ENCODE results near the gene AGK. TPM values are rescaled to one million over a fixed set of nuclear protein-coding genes. Genes with fewer than 3 reads are reported as not detected.
"Not testable (repeated sequence)": the region's sequence is repeated elsewhere in the genome, so short reads cannot be mapped to it uniquely, and the experiment has no call there.

AGK gene
- total RNA-seq, 1 donor from 2014 or later: 32.7 TPM

DNA sequence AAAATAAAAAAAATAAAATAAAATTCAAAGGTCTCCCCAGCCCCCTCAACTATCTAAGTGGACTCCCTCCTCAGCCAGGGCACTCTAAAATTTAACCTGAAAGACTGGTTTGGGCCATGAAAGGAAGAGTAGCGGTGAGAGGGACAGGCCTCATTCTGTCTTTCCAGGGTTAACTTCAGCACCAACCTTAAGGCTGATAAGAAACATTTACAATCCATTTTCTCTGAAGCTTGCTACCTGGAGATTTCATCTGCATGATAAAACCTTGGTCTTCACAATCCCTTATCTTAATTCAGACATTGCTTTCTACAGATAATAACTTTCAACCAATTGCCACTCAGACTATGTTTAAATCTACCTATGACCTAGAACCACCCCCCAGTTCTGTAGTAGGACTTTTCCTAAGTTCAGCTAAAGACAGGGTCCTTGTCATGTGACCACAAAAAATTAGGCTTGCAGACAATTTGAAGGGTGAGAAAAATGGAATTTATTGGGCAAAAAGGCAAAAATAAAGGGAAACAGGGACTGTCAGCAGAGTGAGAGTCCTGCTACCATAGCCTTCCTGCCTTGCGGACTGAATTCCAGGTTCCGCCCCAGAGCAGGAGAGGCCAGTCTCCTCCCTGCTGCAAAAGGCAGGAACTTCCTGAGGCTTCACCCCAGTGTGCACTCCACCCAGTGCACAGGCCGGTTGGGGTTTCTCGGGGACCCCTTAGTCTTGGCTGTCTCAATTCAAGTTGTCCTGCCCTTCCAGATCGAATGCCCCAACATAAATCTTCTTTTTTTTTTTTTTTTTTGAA, 26.0 kb downstream of the AGK start:
- DNase-seq (ENCODE audit: low spot score): no peak
- intact Hi-C loops (cut with DNase I): no loop called here

DNA sequence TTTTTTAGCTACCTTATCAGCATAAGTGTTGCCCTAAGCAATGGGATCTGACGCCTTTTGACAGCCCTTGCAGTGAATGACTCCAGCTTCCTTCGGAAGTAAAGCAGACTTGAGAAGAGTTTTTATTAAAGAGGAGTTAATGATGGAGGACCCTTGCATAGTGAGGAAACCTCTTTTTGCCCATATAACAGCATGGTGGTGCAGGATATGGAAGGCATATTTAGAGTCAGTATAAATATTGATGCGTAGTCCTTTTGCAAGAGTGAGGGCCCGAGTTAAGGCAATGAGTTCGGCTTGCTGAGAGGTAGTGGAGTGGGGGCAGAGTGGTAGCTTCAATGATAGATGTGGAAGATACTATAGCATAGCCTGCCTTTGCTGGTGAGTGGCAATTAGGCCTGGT, 28.7 kb downstream of the AGK start:
- intact Hi-C loops (cut with DNase I); DNase-seq (ENCODE audit: low spot score): not testable (repeated sequence)

DNA sequence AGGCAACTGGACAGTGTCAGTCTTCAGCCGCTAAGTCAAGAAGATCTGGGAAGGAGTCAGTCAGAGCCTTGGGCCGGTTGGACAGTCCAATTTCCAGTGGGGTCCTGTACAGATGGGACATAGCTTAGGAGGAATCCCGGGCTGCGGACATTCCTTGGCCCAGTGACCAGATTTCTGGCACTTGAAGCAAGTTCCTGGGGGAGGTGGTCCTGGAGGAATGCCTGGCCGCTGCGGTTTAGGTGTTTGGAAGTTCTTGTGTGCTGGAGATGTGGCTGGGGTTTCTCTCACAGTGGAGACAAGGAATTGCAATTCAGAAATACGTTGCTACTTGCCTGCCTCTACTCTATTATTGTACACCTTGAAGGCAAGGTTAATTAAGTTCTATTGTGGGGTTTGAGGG, 30.9 kb downstream of the AGK start:
- intact Hi-C loops (cut with DNase I); DNase-seq (ENCODE audit: low spot score): not testable (repeated sequence)

DNA sequence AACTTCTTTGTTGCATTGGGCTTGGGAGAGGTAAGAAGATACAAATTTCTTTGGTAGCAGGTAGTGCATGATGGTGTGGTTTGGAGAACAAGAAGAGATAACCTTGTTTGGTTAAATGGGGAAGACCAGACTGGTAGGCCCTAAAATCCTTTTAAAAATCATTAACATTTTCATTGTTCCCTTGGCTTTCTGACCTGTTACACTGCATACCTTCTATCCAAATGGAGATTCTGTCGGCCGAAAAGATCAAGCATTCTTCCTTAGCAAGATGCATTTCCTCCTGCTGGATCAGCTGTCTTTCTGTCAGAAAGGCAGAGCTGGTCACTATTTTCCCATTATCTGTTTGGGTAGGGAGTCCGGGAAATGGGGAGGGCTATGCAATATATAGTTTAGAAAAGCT, 33.7 kb downstream of the AGK start:
- intact Hi-C loops (cut with DNase I): no loop called here
- DNase-seq (ENCODE audit: low spot score): no peak

DNA sequence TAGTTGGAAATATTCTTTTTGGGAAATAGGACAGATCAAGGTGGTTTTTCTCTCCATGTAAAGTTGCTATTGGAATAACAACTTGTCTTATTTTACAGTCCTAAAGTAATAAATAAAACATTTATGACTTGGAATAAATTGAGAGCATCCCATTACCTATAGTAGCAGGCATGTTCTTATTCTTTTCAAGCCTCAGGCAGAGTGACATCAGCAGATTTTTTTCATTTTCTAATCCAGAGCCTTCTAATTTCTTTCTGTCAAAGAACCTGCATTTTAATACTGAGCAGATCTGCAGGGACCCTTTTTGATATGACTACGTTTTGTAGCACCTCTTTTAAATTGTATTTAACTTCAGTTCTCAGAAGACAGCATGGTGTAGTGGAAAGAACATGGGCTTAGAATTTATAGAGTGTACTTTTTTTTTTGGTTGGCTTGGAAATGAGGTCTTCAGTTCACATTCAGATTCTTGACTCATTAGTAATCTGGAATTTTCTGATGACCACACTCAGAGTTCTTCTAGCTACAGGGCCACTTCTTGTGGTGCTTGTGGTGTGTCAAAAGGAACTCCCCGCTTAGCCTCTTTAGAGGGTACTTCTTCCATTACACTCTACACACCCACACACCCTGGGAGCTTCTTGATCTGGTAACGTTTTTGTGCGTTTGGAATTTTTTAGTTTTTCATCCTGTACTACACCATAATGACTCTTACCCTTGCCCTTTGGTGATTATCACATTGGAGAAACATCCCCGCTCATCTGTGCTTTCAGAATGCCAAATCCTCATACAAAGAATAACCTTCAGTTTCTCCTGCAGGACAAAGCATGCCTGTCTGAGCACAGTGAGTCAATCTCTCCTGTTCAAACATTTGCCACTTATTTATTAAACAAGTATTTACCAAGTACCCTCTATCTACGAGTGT, 34.6 kb downstream of the AGK start:
- intact Hi-C loops (cut with DNase I): no loop called here
- no peak for DNase-seq (ENCODE audit: low spot score)

DNA sequence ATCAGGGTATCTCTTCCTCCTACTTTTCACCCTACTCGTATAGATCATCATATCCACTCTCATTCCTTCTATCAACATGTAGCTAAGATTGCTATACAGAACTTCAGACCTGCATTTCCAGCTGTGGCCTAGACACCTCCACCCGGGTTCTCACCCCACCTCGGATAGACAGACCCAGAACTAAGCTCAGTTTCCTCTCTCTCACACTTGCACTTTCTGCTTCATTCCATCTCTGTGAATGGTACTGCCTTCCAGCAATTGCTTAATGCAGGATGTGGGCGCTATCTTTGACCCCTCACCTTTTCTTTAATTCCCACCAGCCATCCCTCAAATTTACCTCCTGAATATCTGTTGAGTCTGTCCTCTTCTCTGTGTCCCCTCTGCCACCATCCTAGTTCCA, 35.7 kb downstream of the AGK start:
- DNase-seq (ENCODE audit: low spot score): no peak
- intact Hi-C loops (cut with DNase I): no loop called here

DNA sequence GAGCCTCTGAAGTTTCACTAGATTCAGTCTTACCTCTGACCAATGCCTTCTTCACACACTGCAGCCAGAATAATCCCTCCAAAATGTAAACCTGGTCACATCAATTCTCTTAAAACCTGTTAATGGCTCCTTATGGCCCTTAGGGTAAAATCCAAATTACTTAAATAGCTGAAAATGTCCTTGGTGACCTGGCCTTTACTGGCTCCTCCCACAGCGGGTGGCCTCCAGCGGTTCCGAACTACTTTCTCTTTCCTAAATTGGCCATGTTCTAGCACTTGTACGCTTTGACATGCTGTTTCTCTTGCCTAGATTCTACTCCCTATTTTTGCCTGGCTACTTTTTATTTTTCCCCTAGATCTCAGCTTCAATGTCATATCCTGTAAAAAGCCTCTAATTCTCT, 36.1 kb downstream of the AGK start:
- intact Hi-C loops (cut with DNase I): no loop called here
- no peak for DNase-seq (ENCODE audit: low spot score)

DNA sequence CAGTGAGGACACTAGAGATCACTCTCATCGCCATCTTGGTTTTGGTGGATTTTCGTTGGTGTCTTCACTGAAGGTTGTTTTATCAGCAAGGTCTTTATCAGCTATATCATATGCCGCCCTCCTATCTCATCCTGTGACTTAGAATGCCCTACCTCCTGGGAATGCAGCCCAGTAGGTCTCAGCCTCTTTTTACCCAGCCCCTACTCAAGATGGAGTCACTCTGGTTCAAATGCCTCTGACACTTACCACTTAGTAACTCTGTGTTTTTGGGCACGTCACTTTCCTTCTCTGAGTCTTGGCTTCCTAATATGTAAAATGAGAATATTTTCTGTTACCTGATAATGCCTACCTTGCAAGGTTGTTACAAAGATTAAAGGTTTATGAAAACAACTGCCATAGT, 37.7 kb downstream of the AGK start:
- intact Hi-C loops (cut with DNase I): no loop called here
- no peak for DNase-seq (ENCODE audit: low spot score)

DNA sequence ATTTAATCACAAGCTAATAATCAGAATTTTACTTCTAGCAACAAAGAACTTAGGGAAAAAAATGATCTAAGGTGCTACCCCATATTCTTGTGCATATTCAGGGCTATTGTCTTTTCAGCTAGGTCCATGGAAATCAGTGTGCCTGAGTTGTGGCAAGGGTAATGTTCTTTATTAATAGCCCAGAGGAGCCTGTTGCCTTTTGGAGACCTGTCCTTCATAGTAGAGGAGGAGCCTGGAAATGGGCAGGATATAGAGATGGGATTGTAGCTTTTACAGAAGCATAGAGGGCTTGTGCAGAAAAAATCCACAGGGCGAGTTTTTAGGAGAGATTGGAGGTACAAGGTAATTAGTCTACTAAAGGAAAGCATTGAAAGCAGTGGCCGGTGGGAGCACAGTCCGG, 38.9 kb downstream of the AGK start:
- no peak for DNase-seq (ENCODE audit: low spot score)
- intact Hi-C loops (cut with DNase I): no loop called here

DNA sequence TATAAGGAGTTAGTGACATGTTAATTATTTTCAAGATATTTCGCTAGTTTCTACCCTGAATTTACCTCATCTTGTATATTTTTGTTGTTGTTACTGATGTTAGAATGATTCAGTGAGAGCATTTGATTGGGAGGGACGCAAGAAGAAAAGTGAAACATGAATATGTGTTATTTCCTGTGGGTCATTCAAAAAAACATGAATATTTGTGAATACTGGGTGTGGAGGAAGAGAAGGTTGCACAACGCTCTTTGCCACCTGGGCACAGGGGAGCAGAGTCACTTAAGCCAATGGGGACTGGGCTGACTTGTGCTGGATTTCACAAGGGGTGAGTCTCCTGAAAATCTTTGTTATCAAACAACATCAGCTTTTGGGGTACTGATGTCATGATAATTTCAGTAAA, 39.5 kb downstream of the AGK start:
- no peak for DNase-seq (ENCODE audit: low spot score)
- intact Hi-C loops (cut with DNase I): no loop called here

DNA sequence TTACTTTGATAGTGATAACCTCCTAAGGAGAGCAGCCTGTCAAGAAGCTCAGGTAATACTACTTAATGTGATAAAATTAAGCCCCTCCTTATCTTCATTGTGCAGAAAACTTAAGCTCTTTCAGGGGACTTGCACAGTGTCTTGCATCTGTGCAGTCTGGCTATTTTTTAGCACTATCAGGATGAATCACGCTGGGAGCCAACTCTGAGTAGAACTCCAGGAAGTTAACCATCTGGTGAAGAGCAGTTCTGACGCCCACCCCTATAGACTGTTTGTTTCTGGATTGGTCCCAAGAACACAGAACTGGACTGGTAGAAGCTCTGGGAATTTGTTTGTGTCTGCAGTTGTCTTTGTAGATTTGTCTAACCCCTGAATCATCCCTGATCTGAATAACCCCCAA, 41.9 kb downstream of the AGK start:
- DNase-seq (ENCODE audit: low spot score): no peak
- intact Hi-C loops (cut with DNase I): no loop called here

DNA sequence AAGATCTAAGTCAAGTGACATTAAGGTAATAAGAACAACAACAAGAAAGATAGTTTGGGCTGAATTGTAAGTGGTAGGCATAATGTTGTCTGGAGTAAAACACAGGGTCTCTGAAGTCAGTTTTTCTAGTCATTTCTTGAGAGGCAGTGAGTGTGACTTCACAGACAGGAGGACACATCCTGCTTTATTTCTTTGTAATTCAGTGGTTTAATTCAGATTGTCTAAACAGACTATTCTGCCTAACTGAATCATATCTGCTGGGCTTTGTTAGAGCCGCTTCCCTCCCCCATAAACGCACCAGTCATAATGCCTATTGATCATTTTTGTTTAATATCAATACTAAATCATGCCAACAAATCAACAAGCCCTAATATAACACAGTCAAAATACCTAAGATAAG, 46.8 kb downstream of the AGK start:
- intact Hi-C loops (cut with DNase I): no loop called here
- DNase-seq (ENCODE audit: low spot score): no peak

DNA sequence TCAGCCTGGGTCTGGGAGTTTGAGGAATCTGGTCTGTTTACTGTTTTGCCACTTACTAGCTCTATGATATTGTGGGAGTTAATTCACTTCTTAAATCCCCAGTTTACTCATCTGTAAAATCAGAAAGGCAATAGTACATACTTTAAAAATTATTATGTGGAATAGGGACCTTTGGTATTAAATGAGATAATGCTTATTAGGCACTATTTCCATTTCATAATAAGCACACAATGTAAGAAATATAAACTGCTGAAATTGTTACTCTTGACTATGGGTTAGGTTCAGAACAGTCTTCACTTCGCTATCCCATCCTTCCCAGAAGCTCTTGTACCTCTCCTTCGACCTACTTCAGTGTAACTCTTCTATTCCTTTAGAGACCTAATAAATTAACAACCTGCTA, 47.2 kb downstream of the AGK start:
- no peak for DNase-seq (ENCODE audit: low spot score)
- intact Hi-C loops (cut with DNase I): no loop called here

DNA sequence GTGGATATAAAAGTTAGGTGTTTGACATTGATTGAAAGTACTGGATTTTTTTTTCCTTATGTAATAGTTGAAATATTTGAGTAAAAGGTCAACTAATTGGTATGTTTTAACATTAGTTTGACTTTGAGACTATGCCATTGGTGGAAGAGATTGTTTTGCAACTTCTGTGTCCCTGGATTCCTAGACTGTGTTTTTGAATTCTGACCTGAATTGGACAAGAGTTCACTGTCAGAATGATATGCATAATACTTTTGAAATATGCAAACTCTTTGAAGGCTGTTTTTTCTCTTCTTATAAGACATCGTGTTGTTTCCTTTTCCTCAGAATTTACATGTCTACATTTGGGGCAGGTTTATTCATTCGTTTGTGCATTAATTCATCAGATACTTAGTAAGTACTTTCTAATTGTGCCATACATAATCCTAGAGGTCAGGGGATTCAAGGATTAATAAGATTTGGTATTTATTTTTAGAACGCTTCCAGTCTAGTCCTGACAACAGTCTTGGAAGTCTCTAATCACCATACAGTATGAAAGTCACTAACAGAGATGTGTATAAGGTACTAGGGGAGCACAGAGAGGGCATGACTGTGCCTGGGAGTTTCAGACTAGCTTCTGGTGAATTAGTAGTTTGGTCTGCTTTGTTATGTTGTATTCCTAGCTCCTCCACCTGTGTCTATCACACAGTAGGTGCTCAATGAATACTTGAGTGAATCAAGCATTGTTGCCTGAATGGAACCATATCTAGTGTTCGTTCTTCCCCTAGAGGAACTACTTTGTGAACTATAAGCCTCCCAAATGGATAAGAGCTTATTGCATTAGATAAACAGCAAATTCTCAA, 49.2 kb downstream of the AGK start:
- DNase-seq (ENCODE audit: low spot score): no peak
- intact Hi-C loops (cut with DNase I): no loop called here

DNA sequence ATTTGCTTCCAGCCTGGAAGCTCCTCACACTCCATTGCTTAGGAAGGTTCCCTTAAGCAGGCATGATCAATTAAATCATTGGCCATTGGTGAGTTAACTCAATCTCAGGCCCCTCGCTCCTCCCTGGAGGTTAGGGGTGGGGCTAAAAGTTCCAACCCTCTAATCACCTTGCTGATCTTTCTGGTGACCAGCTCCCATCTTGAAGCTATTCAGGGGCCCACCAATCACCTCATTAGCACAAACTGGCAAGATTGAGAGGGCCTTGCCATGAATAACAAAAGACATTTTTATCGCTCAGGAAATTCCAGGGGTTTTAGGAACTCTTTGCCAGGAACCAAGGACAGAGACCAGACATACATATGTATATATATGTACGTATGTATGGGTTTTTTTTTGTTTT, 58.4 kb downstream of the AGK start:
- intact Hi-C loops (cut with DNase I): no loop called here
- DNase-seq (ENCODE audit: low spot score): no peak

DNA sequence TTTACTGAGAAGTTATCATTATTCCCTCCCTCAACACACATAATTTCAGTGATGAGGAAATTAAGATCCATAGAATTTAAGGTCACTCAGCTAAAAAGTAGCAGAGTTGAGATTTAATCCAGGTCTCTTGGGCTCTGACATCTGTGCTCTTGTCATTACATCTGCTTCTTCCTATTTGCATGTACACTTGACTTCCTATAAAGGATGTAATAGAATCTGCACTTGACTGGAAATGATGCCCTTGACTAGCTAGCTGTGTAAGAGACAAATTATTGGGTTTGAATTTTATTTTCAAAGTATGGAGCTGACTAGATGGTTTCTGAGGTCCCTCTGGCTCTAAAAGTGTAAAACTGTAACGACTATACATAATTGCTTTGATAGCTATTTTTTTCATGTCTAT, 59.5 kb downstream of the AGK start:
- intact Hi-C loops (cut with DNase I): no loop called here
- DNase-seq (ENCODE audit: low spot score): no peak

DNA sequence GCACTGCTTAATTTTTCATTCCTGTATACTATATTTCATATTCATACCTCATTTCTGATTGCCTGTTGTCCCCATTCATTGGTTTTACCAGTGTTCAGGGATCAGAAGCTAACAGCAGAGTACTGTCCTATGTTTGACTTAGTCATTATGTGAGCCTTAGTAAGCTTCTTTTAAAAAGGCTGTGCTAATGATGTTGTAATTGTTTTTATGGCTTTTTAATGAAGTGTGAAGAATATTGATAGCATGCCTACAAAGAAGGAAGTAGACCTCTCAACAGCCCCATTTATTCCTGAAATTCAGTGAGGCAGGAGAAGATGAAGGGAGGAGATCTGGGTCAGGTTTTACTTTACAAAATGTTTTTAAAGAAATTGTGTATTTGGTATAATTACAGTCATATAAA, 61.7 kb downstream of the AGK start:
- no peak for DNase-seq (ENCODE audit: low spot score)
- intact Hi-C loops (cut with DNase I): no loop called here

DNA sequence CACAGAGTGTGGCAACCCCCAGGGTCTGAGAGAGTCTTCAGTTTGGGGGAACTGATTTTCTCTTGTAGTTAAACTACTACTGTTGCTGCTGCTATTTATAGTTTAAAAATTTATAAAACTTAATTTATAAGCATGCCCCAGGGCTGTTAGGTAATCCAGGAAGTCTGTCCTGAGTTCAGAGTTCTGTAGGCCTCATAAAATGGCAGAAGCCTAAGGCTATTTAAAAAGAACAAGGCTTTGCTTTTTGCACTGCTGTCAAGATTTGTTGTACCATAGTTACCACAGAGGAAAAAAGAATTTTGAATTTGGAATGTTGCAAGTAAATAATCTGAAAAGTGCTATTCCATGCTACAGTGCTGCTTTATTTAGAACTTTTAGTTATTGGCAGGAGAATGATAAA, 66.1 kb downstream of the AGK start:
- intact Hi-C loops (cut with DNase I): no loop called here
- DNase-seq (ENCODE audit: low spot score): no peak

DNA sequence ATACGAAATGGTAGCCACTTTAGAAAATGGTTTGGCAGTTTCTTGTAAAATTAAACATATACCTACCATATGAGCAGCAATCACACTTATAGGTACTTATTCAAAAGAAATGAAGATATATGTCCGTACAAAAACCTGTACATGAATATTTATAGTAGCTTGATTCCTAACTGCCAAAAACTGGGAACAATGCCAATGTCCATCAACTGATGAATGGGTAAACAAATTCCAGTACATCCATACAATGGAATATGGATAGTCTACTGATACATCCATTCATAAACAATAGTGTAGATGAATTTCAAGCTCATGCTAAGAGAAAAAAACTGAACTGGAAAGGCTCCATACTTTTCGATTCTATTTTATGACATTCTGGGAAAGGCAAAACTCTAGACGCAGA, 68.5 kb downstream of the AGK start:
- intact Hi-C loops (cut with DNase I): no loop called here
- DNase-seq (ENCODE audit: low spot score): no peak

DNA sequence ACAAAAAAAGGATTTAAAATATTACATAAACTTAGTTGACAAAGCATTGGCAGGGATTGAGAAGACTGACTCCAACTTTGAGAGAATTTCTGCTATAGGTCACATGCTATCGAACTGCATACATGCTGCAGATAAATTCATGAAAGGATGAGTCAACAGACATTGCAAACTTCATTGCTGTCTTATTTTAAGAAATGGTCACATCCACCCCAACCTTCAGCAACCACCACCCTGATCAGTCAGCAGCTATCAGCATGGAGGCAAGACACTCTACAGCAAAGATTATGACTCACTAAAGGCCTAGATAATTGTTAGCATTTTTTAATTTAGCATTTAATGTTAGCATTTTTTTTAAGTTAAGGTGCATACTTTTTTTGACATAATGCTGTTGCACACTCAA, 73.6 kb downstream of the AGK start:
- no peak for DNase-seq (ENCODE audit: low spot score)
- intact Hi-C loops (cut with DNase I): no loop called here

Data from cardiac septum (tissue), 1 donor.